ENCODE results near the gene PRKCH.
"Not testable (repeated sequence)": the region's sequence is repeated elsewhere in the genome, so short reads cannot be mapped to it uniquely, and the experiment has no call there.

PRKCH gene

DNA sequence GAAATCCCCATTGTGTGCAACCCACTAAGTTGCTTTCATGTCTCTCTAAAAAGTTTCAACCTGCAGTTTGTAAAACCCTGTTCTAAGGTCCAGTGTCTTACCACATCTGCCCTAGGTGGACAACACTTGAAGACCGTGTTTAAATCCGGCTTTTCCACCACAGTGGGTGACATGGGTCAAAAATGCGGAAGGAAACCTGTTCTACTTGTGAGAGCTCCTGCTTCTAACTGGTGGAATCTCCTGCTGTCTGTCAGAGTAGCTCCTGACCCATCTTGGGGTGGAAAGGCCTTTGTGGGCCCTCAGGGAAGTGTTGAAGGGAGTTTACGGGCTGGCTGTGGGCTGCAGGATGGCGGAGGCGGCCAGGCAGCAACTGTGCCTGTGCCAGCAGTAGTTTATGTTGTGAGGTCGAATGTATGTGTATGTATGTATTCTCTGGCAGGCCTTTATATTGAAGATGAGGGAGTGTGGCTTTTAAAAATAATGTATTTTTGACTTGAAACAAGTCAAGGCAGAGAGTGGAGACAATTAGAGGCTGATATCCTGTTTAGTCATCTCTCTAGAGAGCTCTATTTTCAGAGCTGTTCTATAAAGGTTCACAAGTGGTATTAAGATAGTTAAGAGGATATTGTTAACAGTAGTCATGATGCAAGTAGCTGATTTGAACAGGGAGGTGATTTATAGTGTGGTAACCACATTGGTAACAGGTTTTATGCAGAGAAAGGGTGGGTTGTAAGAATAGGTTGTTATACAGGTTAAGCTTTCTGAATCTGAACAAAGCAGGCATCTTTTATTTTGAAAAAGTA, 67.0 kb downstream of the PRKCH start:
- peak; percentile 27 to 33 for DNase-seq (ENCODE audit: low read depth in 1 of 2, low spot score in 1 of 2)

- DNase-seq (ENCODE audit: low read depth in 1 of 2, low spot score in 1 of 2), result no peak
These were observed 67.7 kb downstream of the PRKCH start for GRCh38 chr14:61388976-61389576.

DNA sequence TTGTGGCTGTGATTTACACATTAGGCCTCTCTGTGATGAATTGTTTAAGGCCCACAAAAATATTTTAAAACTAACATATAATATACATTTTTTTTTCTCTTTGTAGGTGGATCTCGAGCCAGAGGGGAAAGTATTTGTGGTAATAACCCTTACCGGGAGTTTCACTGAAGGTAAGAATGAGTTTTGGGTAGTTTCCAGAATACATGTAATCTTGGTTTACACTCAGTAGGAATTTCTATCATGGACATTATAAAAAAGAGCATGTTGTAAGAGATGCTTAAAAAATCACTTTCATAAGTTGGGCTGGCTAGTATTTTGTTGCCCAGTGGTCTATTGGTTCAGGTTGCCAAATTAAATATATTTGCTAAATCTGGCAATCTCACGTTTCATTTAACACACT, 69.7 kb downstream of the PRKCH start:
- DNase-seq (ENCODE audit: low read depth in 1 of 2, low spot score in 1 of 2), result no peak

DNA sequence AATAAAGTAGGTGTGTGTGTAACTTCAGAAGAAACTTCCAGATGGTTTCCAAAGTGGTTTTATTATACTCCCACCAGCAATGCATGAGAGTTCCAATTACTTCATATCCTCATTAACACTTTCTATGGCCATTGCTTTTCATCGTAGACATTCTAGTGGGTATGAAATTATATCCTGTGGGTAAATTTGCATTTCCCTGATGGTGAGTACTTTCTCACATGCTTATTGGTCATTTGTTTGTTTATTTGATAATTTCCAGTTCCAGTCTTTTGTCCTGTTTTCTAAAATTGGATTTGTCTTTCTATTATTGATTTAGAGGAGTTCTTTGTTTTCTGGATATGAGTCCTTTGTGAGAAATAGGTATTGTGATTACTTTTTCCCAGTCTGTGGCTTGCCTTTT, 70.9 kb downstream of the PRKCH start:
- DNase-seq (ENCODE audit: low read depth in 1 of 2, low spot score in 1 of 2), result no peak

DNA sequence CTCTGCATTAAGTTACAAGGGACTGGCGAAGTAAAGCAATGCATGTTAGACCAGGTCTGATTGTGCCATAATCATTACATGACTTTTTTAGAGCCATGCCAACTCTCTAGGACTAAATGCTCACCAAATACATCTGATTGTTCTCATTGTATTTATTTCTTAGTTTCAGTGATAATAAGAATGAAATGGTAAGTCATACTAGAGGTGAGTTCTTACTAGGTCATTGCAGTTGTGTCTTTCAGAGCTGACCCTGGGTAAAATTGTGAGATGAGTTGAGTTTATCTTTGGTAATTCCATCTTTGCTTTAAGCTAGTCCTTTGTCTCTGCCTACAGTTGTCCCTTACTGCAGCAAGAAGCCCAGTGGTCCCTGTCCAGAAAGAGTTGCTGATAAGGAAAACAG, 73.2 kb downstream of the PRKCH start:
- DNase-seq (ENCODE audit: low read depth in 1 of 2, low spot score in 1 of 2), result no peak

DNA sequence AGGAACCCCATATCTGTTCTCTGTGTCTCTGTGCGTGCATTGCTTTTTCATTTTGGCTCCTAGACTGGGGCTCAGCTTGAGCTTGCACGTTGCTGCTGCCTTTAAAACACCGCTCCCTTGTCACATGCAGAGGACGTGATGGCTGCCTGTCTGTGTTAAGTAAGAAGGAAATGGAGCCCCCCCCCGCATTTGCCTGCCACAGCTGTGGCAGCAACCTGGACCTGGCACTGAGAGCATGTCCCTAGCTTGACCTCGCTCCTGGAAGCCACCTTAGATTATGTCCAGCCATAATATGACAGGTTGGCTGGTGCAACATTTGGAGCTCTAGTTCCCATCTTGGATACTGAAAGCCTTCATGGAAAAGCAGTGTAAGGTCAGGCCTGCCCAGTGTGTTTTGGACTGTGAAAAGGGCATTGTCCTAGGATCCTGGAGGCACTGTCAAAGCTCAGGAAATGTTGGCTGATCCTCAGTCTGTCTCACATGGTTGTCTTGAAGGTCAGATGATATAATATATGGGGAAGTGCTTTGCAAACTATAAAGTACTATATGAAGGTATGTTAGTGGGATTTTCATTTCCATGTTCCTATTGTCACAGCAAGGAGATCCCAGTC, 73.8 kb downstream of the PRKCH start:
- DNase-seq (ENCODE audit: low read depth in 1 of 2, low spot score in 1 of 2), result no peak

DNA sequence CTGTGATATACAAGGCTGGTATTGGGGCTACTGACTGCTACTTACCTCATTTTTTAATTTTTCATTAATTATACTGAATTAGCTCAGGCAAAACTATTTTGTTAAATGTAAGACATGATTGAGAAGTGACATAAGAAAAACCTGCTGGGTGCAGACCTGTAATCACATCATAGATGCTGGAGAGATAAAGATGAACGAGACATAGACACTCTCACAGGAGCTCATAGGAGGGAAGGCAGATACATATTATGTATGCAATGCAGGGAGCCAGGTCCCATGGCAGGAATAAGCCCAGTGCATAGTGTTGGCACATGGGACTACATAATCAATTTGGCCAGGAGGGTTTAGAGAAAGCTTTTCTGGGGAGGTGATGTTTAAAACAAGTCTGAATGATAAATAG, 74.9 kb downstream of the PRKCH start:
- no peak for DNase-seq (ENCODE audit: low read depth in 1 of 2, low spot score in 1 of 2)

DNA sequence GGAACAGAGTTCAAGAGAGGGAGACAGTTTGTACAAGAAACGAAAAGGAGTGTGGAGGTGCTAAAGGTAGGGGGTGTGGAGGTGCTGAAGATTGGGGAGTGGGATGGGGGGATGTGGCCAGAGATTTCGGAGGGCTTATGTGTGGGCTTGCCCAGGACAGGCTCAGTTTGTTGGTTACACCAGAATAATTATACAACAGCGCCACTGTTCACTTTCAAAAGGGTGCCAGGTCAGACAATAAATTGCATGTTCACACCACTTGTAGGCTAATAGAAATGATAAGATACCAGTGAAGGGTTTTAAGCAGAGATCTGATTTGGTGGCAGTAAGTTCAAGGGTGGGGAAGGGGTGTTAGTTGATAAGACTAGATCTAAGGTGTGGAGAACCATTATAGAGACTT, 75.3 kb downstream of the PRKCH start:
- no peak for DNase-seq (ENCODE audit: low read depth in 1 of 2, low spot score in 1 of 2)

DNA sequence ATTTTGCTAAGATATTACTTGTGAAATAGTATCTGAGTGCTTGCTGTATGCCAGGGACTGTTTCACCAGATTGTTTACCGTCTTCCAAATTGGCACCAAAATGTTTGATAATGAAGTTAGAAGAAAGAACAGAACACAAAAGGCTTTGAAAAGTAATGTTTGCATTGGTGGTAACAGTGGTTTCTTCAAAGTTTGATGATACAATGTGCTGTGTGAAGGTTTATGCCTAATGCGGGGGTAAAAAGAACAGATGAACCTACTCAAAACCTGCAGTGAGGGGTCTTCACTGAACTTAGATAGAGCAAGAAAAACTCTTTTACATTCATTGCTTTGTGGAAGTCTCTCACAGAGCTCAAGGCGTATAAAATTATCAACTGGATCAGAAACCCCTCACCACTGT, 76.2 kb downstream of the PRKCH start:
- DNase-seq (ENCODE audit: low read depth in 1 of 2, low spot score in 1 of 2), result no peak

GRCh38 chr14:61398221-61398620, 76.8 kb downstream of the PRKCH start:
- no peak for DNase-seq (ENCODE audit: low read depth in 1 of 2, low spot score in 1 of 2)

- DNase-seq (ENCODE audit: low read depth in 1 of 2, low spot score in 1 of 2), result no peak
These were observed 78.0 kb downstream of the PRKCH start for GRCh38 chr14:61399365-61399764.

DNA sequence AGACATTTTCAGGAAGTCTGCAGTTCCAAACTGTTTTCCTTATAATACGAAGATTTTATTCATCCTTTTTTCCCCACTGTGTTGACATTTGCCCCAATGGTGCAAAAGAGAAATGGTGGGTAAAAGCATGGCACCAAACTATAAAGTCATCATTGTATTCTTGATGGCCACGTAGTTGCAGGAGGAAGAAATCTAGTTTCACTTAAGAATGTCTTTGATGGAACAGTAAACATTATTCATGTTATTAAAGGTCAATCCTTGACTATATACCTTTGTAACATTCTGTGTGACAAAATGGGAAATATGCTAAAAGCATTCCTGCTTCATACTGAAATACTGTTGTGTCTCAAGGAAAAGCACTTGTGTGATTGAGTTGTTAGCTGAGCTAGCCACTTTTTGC, 80.1 kb downstream of the PRKCH start:
- DNase-seq (ENCODE audit: low read depth in 1 of 2, low spot score in 1 of 2), result no peak

GRCh38 chr14:61403411-61403810, 82.0 kb downstream of the PRKCH start:
- no peak for DNase-seq (ENCODE audit: low read depth in 1 of 2, low spot score in 1 of 2)

DNA sequence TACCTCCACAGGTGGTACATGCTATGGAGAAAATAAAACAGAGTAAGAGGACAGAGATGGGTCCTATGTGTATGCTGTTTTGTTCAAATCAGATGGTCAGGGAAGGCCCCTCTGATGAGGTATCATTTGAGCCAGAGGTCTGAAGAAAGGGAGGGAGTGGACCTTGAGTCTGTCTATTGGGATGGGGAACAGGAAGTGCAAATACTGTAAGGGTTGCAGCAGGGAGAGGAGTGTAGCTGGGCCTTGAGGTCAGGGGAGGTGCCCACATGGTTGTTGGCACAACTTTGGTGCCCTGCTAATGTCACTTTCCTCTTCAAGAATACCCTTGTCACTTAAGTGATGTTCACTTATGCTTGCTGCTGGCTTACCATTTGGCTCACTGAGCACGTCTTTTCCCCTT, 83.3 kb downstream of the PRKCH start:
- no peak for DNase-seq (ENCODE audit: low read depth in 1 of 2, low spot score in 1 of 2)

- no peak for DNase-seq (ENCODE audit: low read depth in 1 of 2, low spot score in 1 of 2)
These were observed 84.8 kb downstream of the PRKCH start for GRCh38 chr14:61406198-61406597.

- peak in 1 of 2 donors; percentile 56 for DNase-seq (ENCODE audit: low read depth in 1 of 2, low spot score in 1 of 2)
These were observed 85.3 kb downstream of the PRKCH start for GRCh38 chr14:61406675-61407074.

GRCh38 chr14:61408498-61408897, 87.1 kb downstream of the PRKCH start:
- no peak for DNase-seq (ENCODE audit: low read depth in 1 of 2, low spot score in 1 of 2)

GRCh38 chr14:61409782-61410181, 88.4 kb downstream of the PRKCH start:
- DNase-seq (ENCODE audit: low read depth in 1 of 2, low spot score in 1 of 2), result no peak

- not testable (repeated sequence) for DNase-seq (ENCODE audit: low read depth in 1 of 2, low spot score in 1 of 2)
These were observed 94.6 kb downstream of the PRKCH start for GRCh38 chr14:61415934-61416333.

DNA sequence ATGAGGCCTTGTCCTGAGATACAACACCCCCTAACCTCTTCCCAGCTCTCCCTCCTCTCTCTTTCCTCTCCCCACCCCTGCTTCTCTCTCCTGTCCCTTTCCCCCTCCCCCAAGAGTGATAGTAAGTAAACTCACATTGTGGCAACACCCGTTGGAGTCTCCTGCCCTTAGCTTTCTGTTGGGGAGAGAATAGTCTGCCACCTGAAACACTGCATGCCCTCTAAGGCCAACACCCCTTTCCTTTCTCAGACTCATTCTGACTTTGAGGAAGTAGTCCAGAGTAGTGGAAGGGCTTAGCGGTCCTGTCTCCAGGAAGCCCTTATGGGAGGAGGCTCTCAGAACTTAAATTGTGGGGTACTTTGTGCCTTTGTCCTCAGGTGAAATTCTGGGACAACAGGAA, 95.2 kb downstream of the PRKCH start:
- no peak for DNase-seq (ENCODE audit: low read depth in 1 of 2, low spot score in 1 of 2)

DNA sequence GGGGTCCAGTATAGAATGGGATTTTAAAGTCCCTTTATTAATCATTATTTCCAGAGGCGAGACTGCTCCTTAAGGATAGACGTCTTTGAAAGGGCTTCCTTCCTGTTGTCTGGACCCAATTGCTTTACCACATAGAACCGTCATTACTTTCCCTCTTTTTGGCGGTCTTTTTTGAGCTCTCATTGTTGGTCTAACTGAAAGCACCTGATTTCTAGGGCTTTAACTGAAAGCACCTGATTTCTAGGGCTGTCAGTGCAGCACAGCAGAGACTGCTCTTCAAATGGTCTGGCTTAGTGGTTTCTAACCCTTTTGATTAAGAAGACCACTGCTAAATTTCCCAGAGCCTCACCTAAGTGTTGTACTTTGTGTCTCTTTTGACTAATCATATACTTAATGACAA, 95.8 kb downstream of the PRKCH start:
- no peak for DNase-seq (ENCODE audit: low read depth in 1 of 2, low spot score in 1 of 2)

DNA sequence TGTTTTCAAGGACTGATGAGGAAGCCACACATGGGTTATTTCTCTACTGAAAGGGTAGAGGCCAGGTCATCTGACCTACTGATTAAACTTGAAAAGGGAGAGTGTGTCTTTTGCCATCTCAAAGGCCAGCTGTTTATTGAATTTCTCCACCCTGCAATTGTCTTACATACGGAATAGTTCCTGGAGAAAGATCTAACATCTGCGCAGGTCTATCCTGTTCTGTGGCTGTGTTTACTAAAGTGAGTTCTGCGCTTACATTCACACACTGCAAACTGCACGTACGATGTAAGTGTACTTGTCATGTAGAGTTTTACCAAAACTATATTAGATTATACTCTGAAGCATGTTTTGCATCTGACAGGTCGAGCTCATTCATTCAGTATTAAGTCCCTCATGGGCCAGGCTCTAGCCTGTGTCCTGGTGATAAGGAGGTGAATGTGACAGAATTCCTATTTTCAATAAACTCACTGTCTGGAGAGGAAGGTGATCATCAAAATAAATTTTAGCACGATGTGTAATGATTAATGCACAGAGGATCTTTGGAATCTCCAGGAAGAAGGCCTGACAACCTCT, 96.6 kb downstream of the PRKCH start:
- no peak for DNase-seq (ENCODE audit: low read depth in 1 of 2, low spot score in 1 of 2)
